ENCODE measurements around the gene FGB. TPM values are rescaled to one million over a fixed set of nuclear protein-coding genes. Genes with fewer than 3 reads are reported as not detected.

Gene FGB
- total and polyA plus RNA-seq, 2 of the 13 experiments (the other 11 are each of a cell fraction or from before 2014, with no cell fraction given) = 226 to 784 TPM

DNA sequence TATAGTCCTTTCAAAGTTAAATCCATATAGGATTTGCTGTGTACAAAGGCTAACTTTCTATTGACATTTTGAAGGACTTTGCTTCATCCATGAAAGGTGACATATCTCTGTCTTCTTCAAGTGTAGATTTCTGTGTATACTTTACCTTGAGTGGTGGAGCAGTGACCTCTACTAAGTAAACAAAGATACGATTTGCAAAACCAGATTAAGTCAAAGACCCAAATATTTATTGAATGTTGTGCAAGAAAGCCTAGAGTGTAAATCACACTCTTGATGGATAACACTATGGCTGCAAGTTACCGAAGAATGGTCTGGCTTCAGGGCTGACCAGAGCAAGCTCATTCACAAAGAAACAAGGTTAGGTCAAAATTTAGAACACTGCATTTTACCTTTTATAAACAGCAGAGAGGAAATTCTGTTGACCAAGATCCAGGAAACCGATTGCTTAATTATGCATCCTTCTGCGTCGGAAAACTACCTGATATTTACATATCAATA is 55.1 kb downstream of the FGB start (continued):
- TF ChIP-seq POGZ (CRISPR knock-in tag; IDR thresholded peaks at IDR 0.05) (peak; percentile 72; the same call in 1 of the 2 replicates), GPN1 (CRISPR knock-in tag; IDR thresholded peaks at IDR 0.05; ENCODE audit: borderline replicate concordance) (no peak), ZNF629 (CRISPR knock-in tag; conservative IDR thresholded peaks at IDR 0.05) (peak; percentile 50; the same call in 1 of the 2 replicates), SAP130 (CRISPR knock-in tag; IDR thresholded peaks at IDR 0.05; ENCODE audit: low read depth) (peak; percentile 97), SNAPC2 (CRISPR knock-in tag; IDR thresholded peaks at IDR 0.05) (peak; percentile 82; the same call in 1 of the 2 replicates), ZNF563 (CRISPR knock-in tag; IDR thresholded peaks at IDR 0.05) (no peak), TEAD3 (CRISPR knock-in tag; optimal IDR thresholded peaks at IDR 0.05; ENCODE audit: borderline replicate concordance) (peak; percentile 93), GFI1 (CRISPR knock-in tag; IDR thresholded peaks at IDR 0.05; ENCODE audit: borderline replicate concordance) (peak; percentile 100), CBFB (CRISPR knock-in tag; IDR thresholded peaks at IDR 0.05) (peak; percentile 96), CEBPG (CRISPR knock-in tag; IDR thresholded peaks at IDR 0.05) (peak; percentile 95), AHR (CRISPR knock-in tag; IDR thresholded peaks at IDR 0.05) (no peak; the same call in 1 of the 2 replicates), SIX1 (CRISPR knock-in tag; IDR thresholded peaks at IDR 0.05; ENCODE audit: borderline replicate concordance) (peak; percentile 97), ISL2 (CRISPR knock-in tag; IDR thresholded peaks at IDR 0.05) (peak; percentile 100), ZNF546 (CRISPR knock-in tag; conservative IDR thresholded peaks at IDR 0.05) (no peak), TGIF2 (CRISPR knock-in tag; IDR thresholded peaks at IDR 0.05) (0 out of 2 replicates have a peak, but pooled peaks have one; percentile 52), ZNF564 (CRISPR knock-in tag; IDR thresholded peaks at IDR 0.05) (0 out of 2 replicates have a peak, but pooled peaks have one; percentile 40), ZSCAN25 (CRISPR knock-in tag; IDR thresholded peaks at IDR 0.05) (peak; percentile 44; the same call in 1 of the 2 replicates), MTF2 (CRISPR knock-in tag; IDR thresholded peaks at IDR 0.05; ENCODE audit: borderline replicate concordance) (no peak), PPARG (CRISPR knock-in tag; conservative IDR thresholded peaks at IDR 0.05) (peak; percentile 96), ZNF326 (CRISPR knock-in tag; IDR thresholded peaks at IDR 0.05; ENCODE audit: borderline replicate concordance) (no peak), KAT8 (CRISPR knock-in tag; IDR thresholded peaks at IDR 0.05) (peak; percentile 87), ZNF709 (CRISPR knock-in tag; IDR thresholded peaks at IDR 0.05) (no peak), ETV6 (CRISPR knock-in tag; conservative IDR thresholded peaks at IDR 0.05) (peak; percentile 49; the same call in 1 of the 2 replicates), GTF2F1 (IDR thresholded peaks at IDR 0.05; ENCODE audit: low read length) (no peak)
- TF ChIP-seq, protein P1, sequence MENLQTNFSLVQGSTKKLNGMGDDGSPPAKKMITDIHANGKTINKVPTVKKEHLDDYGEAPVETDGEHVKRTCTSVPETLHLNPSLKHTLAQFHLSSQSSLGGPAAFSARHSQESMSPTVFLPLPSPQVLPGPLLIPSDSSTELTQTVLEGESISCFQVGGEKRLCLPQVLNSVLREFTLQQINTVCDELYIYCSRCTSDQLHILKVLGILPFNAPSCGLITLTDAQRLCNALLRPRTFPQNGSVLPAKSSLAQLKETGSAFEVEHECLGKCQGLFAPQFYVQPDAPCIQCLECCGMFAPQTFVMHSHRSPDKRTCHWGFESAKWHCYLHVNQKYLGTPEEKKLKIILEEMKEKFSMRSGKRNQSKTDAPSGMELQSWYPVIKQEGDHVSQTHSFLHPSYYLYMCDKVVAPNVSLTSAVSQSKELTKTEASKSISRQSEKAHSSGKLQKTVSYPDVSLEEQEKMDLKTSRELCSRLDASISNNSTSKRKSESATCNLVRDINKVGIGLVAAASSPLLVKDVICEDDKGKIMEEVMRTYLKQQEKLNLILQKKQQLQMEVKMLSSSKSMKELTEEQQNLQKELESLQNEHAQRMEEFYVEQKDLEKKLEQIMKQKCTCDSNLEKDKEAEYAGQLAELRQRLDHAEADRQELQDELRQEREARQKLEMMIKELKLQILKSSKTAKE (CRISPR knock-in tag; IDR thresholded peaks at IDR 0.05; ENCODE audit: borderline replicate concordance) = peak; percentile 98
- TF ChIP-seq, protein P2, sequence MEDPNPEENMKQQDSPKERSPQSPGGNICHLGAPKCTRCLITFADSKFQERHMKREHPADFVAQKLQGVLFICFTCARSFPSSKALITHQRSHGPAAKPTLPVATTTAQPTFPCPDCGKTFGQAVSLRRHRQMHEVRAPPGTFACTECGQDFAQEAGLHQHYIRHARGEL (CRISPR knock-in tag; IDR thresholded peaks at IDR 0.05) = no peak
- TF ChIP-seq, protein P3, sequence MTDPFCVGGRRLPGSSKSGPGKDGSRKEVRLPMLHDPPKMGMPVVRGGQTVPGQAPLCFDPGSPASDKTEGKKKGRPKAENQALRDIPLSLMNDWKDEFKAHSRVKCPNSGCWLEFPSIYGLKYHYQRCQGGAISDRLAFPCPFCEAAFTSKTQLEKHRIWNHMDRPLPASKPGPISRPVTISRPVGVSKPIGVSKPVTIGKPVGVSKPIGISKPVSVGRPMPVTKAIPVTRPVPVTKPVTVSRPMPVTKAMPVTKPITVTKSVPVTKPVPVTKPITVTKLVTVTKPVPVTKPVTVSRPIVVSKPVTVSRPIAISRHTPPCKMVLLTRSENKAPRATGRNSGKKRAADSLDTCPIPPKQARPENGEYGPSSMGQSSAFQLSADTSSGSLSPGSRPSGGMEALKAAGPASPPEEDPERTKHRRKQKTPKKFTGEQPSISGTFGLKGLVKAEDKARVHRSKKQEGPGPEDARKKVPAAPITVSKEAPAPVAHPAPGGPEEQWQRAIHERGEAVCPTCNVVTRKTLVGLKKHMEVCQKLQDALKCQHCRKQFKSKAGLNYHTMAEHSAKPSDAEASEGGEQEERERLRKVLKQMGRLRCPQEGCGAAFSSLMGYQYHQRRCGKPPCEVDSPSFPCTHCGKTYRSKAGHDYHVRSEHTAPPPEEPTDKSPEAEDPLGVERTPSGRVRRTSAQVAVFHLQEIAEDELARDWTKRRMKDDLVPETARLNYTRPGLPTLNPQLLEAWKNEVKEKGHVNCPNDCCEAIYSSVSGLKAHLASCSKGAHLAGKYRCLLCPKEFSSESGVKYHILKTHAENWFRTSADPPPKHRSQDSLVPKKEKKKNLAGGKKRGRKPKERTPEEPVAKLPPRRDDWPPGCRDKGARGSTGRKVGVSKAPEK (CRISPR knock-in tag; IDR thresholded peaks at IDR 0.05; ENCODE audit: borderline replicate concordance) = peak; percentile 94; the same call in 1 of the 2 replicates
